ENCODE measurements around the gene KIAA1143. TPM values are rescaled to one million over a fixed set of nuclear protein-coding genes. Genes with fewer than 3 reads are reported as not detected.
A peak's percentile ranks its signal among the peaks of the same experiment; 100 is the strongest.

Gene KIAA1143
- total and polyA plus RNA-seq, 7 donors = 7.8 to 35.3 (median 26.7) TPM

- peaks cover 6 to 35% (median 28%) of the 10 kb centered on the region in 4 donors for H3K36me3 ChIP-seq
- peak within 1 kb of the TSS; percentile 52 to 73 (median 64) for H3K27ac ChIP-seq
- peak; percentile 97 for DNase-seq
- peaks cover 6 to 49% (median 38%) of the 10 kb centered on the region in 4 donors for H3K9me3 ChIP-seq
- H3K4me1 ChIP-seq = peaks cover 0 to 15% (median 9%) of the 10 kb centered on the region in 4 donors
- peak within 1 kb of the TSS; percentile 53 to 85 (median 70) for H3K4me3 ChIP-seq
- H3K27me3 ChIP-seq = no peaks in the 10 kb centered on the region
- TF ChIP-seq POLR2A (IDR thresholded peaks at IDR 0.05) (peak in 1 of 2 donors; percentile 32), POLR2AphosphoS5 (IDR thresholded peaks at IDR 0.05) (peak; percentile 39 to 76 (median 68)), CTCF (IDR thresholded peaks at IDR 0.05) (no peak), EP300 (IDR thresholded peaks at IDR 0.05) (no peak)
- intact Hi-C loops (cut with DNase I) = loop anchor here (1.0 kb wide), 2 partner anchors 17 to 32 kb away; partner anchors contain the start of genes KIAA1143, KIF15 and ZNF502
- WGBS, 2 donors = 1% methylated on average over 46 of the region's 46 CpGs
These were observed 32.0 kb downstream of the KIAA1143 start, which contains the start of gene ZNF501 for GRCh38 chr3:44729384-44729910. ZNF501 (plus strand) TSS chr3:44729635; CDS start chr3:44734422, 4,787 bp downstream.

GRCh38 chr3:44722103-44722401, 39.4 kb downstream of the KIAA1143 start:
- no peaks in the 10 kb centered on the region for H3K27me3 ChIP-seq
- TF ChIP-seq POLR2A (IDR thresholded peaks at IDR 0.05) = no peak
- TF ChIP-seq CTCF (IDR thresholded peaks at IDR 0.05) = no peak
- TF ChIP-seq POLR2AphosphoS5 (IDR thresholded peaks at IDR 0.05) = no peak
- no peak for TF ChIP-seq EP300 (IDR thresholded peaks at IDR 0.05)
- peaks cover 23 to 55% (median 44%) of the 10 kb centered on the region in 4 donors for H3K36me3 ChIP-seq
- H3K4me3 ChIP-seq = no peak overlapping the region
- H3K9me3 ChIP-seq = peaks cover 50 to 73% (median 63%) of the 10 kb centered on the region in 4 donors
- H3K27ac ChIP-seq = no peak overlapping the region
- DNase-seq = no peak
- intact Hi-C loops (cut with DNase I) = no loop called here
- 96% methylated on average over 1 of the region's 1 CpG for WGBS, 2 donors
- H3K4me1 ChIP-seq = no peaks in the 10 kb centered on the region

- H3K4me3 ChIP-seq = no peak overlapping the region
- H3K36me3 ChIP-seq = peaks cover 23 to 60% (median 44%) of the 10 kb centered on the region in 4 donors
- TF ChIP-seq EP300 (IDR thresholded peaks at IDR 0.05) (no peak), POLR2AphosphoS5 (IDR thresholded peaks at IDR 0.05) (no peak), CTCF (IDR thresholded peaks at IDR 0.05) (no peak)
- no peaks in the 10 kb centered on the region for H3K4me1 ChIP-seq
- H3K27ac ChIP-seq = no peak overlapping the region
- WGBS, 2 donors = 97% methylated on average over 10 of the region's 10 CpGs
- peaks cover 50 to 73% (median 64%) of the 10 kb centered on the region in 4 donors for H3K9me3 ChIP-seq
- intact Hi-C loops (cut with DNase I) = no loop called here
- H3K27me3 ChIP-seq = no peaks in the 10 kb centered on the region
- no peak for DNase-seq
These were observed 40.0 kb downstream of the KIAA1143 start for GRCh38 chr3:44721231-44722102.

- DNase-seq = peak; percentile 93
- Histone ChIP-seq H3K4me1 (peaks cover 0 to 12% (median 9%) of the 10 kb centered on the region in 4 donors), H3K36me3 (peaks cover 0 to 13% (median under 1%) of the 10 kb centered on the region in 4 donors), H3K27ac (peak within 1 kb of the TSS; percentile 75 to 82 (median 80)), H3K4me3 (peak within 1 kb of the TSS; percentile 71 to 92 (median 87)), H3K27me3 (peaks cover 0 to 4% (median 0%) of the 10 kb centered on the region in 3 donors), H3K9me3 (peaks cover 0 to 10% (median 8%) of the 10 kb centered on the region in 4 donors)
- TF ChIP-seq POLR2A (IDR thresholded peaks at IDR 0.05) (peak; percentile 24 to 41), EP300 (IDR thresholded peaks at IDR 0.05) (no peak), CTCF (IDR thresholded peaks at IDR 0.05) (peak in 3 of 4 experiments; percentile 18 to 53 (median 43)), POLR2AphosphoS5 (IDR thresholded peaks at IDR 0.05) (peak; percentile 48 to 77 (median 66))
- WGBS, 2 donors = 1 to 5% methylated on average over 36 of the region's 36 CpGs
- intact Hi-C loops (cut with DNase I) = loop anchor here (1.0 to 5.0 kb wide), 3 partner anchors 17 to 150 kb away; partner anchors contain the start of genes KIAA1143, KIF15, TMEM42 and ZNF501
These were observed 48.9 kb downstream of the KIAA1143 start, which contains the start of gene ZNF502 for GRCh38 chr3:44712455-44713075. ZNF502 (plus strand) TSS chr3:44712660; CDS start chr3:44720262, 7,602 bp downstream.

Other genes with a start within 250 kb of the KIAA1143 start
- gene ZKSCAN7, start 206.4 kb downstream of the KIAA1143 start, total RNA-seq = 1 to 10 TPM; 2.7 to 7.1 (median 5.5) TPM
- 1 to 10 TPM in 2 of 3 donors, under 1 TPM in 1; 0.60 to 2.5 (median 1.8) TPM for gene ZKSCAN7, start 206.4 kb downstream of the KIAA1143 start, polyA plus RNA-seq
- gene ZNF660, start 176.7 kb downstream of the KIAA1143 start, total RNA-seq = 1 to 10 TPM; 2.3 to 4.9 (median 3.3) TPM
- under 1 TPM in 2 of 3 donors, not detected in 1; 0.60 to 0.73 TPM for gene ZNF660, start 176.7 kb downstream of the KIAA1143 start, polyA plus RNA-seq
- 10 to 100 TPM; 19.1 to 30.8 (median 21.0) TPM for gene ZNF197, start 136.6 kb downstream of the KIAA1143 start, total RNA-seq
- gene ZNF197, start 136.6 kb downstream of the KIAA1143 start, polyA plus RNA-seq = 1 to 10 TPM; 4.4 to 7.1 (median 6.6) TPM
- 10 to 100 TPM; 12.1 to 15.3 (median 14.9) TPM for gene ZNF35, start 112.9 kb downstream of the KIAA1143 start, total RNA-seq
- gene ZNF35, start 112.9 kb downstream of the KIAA1143 start, polyA plus RNA-seq = 1 to 10 TPM; 3.0 to 4.4 (median 4.1) TPM
- gene ZNF502, start 49.0 kb downstream of the KIAA1143 start, total RNA-seq = 1 to 10 TPM; 5.8 to 8.9 (median 7.7) TPM
- 1 to 10 TPM in 2 of 3 donors, under 1 TPM in 1; 0.69 to 2.5 (median 1.8) TPM for gene ZNF502, start 49.0 kb downstream of the KIAA1143 start, polyA plus RNA-seq
- 10 to 100 TPM in 2 of 4 donors, 1 to 10 TPM in 2; 5.8 to 14.7 (median 10.4) TPM for gene ZNF501, start 32.0 kb downstream of the KIAA1143 start, total RNA-seq
- 1 to 10 TPM in 2 of 3 donors, under 1 TPM in 1; 0.69 to 2.0 (median 1.2) TPM for gene ZNF501, start 32.0 kb downstream of the KIAA1143 start, polyA plus RNA-seq
- gene KIF15, start 175 bp upstream of the KIAA1143 start, total RNA-seq = 1 to 10 TPM in 3 of 4 donors, under 1 TPM in 1; 0.66 to 3.0 (median 1.1) TPM
- 1 to 10 TPM in 2 of 3 donors, under 1 TPM in 1; 0.60 to 8.8 (median 1.8) TPM for gene KIF15, start 175 bp upstream of the KIAA1143 start, polyA plus RNA-seq
- gene TMEM42, start 100.3 kb upstream of the KIAA1143 start, total RNA-seq = 10 to 100 TPM in 2 of 4 donors, 1 to 10 TPM in 2; 8.3 to 25.7 (median 10.4) TPM
- 10 to 100 TPM in 2 of 3 donors, 1 to 10 TPM in 1; 6.2 to 13.8 (median 10.2) TPM for gene TMEM42, start 100.3 kb upstream of the KIAA1143 start, polyA plus RNA-seq
- gene TGM4, start 113.0 kb upstream of the KIAA1143 start, total RNA-seq = not detected
- gene TGM4, start 113.0 kb upstream of the KIAA1143 start, polyA plus RNA-seq = not detected
- 10 to 100 TPM; 43.2 to 62.9 (median 46.3) TPM for gene ZDHHC3, start 214.6 kb upstream of the KIAA1143 start, total RNA-seq
- 10 to 100 TPM; 77.2 to 82.8 (median 78.1) TPM for gene ZDHHC3, start 214.6 kb upstream of the KIAA1143 start, polyA plus RNA-seq
- gene EXOSC7, start 214.6 kb upstream of the KIAA1143 start, total RNA-seq = 10 to 100 TPM; 26.9 to 44.3 (median 34.9) TPM
- gene EXOSC7, start 214.6 kb upstream of the KIAA1143 start, polyA plus RNA-seq = 10 to 100 TPM; 16.2 to 40.3 (median 17.3) TPM